Activated CD4-positive, alpha-beta T cell treated with anti-CD3 and anti-CD28 coated beads for 4 hours (primary cell): ENCODE data around the gene FA2H.
"Not testable (repeated sequence)": the region's sequence is repeated elsewhere in the genome, so short reads cannot be mapped to it uniquely, and the experiment has no call there.

Experiments used
- DNase-seq, 2 donors: peaks; one replicate each; pipeline ENCODE4 v3.0.0-alpha.2; 2020

Gene FA2H

GRCh38 chr16:74743045-74743667 is 31.5 kb downstream of the FA2H start:
- no peak for DNase-seq

DNA sequence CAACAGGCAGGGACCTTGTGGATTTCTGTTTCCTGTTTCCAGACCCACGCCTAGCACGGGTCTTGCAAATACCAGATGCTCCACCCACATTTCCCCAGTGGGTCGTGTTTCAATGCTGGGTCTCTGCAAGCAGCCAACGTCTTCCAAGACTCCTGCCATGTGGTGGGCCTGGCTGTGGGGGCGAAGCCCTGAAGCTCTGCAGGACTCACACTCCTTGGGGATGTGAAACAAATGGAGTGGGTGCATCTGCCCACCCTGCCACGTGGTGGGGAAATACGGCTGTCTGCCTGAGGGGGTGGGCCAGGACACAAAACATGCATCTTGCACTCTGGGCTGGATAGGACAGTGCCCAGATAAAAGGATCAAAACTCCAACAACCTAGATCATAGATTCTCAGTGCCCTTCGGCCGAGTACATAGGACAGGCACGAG is 32.6 kb downstream of the FA2H start:
- DNase-seq = no peak

GRCh38 chr16:74740795-74741304 is 33.8 kb downstream of the FA2H start:
- no peak for DNase-seq

DNA sequence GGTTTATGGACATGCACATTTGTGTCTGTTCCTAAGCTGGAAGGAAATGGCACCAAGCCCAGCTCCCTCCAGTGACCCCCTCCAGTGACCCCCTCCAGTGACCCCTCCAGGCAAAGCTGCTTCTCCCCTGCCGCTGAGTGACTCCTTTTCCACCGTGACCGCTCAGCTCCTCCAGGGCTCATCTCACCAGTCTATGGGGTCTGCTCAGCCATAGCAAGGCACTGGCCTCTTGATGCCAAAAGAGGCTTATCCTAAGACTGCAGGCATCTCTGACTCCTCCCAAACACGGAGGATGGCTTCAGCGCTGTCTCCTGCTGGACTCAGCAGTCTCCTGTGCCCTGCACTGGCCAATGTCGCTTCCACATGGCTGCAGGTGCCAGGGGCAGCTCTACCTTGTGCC is 35.3 kb downstream of the FA2H start:
- DNase-seq = no peak

DNA sequence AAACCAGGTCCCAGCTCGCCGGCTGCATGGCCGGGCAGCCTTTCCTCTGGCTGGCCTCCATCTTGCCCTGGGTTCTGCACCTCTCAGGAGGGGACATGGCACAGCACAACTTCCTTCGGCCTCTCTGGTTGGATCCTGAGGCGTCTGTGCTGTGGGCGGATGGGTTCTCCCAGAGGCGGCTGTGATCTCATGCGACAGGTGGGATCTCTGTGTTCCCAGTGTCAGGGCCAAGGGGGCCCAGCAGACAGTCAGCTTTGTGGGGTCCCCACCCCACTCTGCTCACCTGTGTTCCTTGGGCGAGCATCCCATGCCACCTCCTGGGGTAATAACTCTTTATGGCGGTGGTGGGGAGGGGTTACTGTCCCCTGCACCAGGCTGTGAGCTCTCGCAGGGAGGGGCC is 35.8 kb downstream of the FA2H start:
- DNase-seq = no peak

DNA sequence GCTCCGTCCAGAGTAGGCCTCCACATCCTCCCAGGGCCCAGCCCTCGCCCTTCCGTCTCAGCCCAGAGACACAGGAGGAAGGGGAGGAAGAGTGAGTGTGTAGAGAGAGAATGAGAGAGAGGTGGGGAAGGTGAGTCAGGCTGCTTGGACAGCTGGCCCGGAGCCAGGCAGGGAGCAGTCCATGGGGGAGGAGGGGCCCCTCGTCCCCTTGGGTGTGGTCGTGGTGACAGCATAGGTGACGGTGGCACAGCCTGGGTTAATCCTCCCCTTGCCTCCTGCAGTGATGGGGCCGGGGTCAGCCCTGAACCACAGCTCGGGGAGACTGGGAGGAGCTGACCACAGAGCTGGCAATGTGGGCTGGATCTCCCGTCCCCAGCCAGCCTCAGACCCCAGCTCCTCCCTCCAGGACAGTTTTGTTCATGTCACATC is 36.5 kb downstream of the FA2H start:
- DNase-seq = no peak

- DNase-seq = no peak
These were observed 37.1 kb downstream of the FA2H start for GRCh38 chr16:74737521-74737920.

- no peak for DNase-seq
These were observed 38.0 kb downstream of the FA2H start for GRCh38 chr16:74736531-74737157.

DNA sequence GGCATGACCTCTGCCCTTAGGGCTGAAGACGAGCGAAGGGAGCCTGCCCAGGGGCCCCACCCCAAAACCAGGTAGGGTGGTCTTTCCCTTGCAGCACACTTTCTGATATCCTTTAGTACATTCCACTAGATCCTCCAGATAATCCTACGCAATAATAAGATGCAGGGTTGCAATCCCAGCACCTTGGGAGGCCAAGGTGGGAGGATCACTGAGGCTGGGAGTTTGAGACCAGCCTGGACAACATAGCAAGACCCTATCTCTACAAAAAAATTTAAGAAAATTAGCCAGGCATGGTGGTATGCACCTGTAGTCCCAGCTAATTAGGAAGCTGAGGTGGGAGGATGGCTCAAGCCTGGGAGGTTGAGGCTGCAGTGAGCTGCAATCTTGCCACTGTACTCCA is 39.1 kb downstream of the FA2H start:
- no peak for DNase-seq

GRCh38 chr16:74735162-74735452 is 39.5 kb downstream of the FA2H start:
- DNase-seq = no peak

GRCh38 chr16:74734361-74735161 is 40.1 kb downstream of the FA2H start:
- no peak for DNase-seq

DNA sequence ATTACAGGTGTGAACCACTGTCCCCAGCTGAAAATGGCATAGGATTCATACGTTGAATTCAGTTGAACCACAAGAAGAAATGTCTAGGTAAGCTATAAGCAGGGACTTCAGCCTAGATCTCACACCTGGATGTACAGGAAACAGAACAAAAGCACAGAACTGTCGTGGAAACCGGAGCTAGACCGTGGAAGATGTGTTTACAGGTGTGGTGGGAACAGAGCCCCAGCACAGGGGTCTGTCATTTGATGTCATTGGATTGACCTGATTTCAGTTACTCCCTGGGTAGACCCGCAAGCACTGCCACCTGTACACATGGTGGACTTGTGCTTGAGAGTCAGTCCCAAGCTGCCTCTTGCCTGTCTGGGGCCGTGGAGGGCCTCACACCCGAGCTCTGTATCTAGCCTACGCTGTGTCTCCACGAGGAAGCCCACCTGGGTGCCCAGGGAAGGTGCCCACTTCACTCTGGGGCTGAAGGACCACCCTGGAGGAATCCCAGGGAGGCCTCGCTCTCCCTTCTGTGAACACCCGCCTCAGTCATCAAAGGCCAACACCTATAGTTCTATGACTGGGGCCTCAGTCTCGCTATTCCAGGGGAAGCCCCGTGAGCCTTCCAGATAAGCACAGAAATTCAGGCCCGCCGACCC is 41.8 kb downstream of the FA2H start:
- no peak for DNase-seq

GRCh38 chr16:74731853-74732477 is 42.7 kb downstream of the FA2H start:
- no peak for DNase-seq

DNA sequence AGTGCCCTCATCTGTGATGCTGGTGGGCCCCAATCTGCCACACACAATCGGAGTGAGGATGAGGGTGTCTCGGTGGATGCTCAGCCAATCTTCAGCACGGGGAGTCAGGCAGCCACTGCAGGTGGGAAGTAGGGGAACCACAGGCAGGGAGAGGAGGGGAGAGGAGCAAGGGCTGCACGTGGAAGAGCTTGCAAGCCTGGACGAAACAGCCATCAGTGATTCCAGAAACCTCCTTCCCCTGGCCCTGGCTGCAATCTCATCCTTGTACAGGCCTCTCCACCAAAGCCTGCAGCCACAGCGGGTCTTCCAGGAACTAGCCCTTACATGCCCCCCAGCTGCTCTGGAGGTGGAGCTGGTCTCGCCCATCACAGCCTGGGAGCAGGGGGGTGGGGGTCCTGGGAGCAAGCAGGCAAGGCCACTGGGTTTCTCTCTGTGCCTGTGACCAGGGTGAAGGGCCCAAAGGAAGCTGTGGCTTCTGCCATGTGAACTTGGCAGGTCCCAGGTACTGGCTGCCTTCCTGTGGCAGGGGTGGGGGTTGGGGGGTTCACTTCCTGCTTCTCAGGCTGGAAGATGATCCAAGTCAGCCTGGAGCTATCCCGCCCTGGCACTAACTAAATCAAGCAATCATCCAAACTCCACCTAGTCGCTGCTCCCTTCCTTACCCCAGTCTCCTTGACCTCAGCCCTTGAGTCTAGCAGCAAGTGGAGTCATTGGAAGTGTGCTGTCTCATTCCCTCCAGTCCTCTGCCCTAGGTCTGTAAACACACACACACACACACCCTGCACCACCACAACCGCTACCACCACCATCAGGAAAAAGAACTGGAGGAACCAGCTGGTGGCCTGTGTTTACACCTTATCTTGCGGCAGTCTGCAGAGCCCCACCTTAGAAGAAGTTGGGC is 44.6 kb downstream of the FA2H start:
- DNase-seq = no peak

DNA sequence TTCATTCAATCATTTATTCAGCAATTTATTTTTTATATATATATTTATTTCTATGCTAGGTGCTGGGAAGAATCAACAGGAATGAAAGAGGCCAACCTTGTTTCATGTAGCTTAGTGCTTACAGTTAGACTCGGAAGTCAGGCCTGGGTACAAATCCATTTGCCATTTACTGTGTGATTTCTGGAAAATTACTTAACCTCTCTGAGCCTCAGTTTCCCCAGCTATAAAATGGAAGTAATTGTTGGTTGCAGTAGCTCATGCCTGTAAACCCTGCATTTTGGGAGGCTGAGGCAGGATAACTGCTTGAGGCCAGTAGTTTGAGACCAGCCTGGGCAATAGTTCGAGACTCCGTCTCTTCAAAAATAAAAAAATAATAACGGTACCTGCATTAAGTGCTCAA is 46.7 kb downstream of the FA2H start:
- no peak for DNase-seq

- DNase-seq = peak in 1 of 2 donors; percentile 17
These were observed 47.9 kb downstream of the FA2H start for GRCh38 chr16:74726716-74727115.

- no peak for DNase-seq
These were observed 48.8 kb downstream of the FA2H start for GRCh38 chr16:74725651-74726455.

DNA sequence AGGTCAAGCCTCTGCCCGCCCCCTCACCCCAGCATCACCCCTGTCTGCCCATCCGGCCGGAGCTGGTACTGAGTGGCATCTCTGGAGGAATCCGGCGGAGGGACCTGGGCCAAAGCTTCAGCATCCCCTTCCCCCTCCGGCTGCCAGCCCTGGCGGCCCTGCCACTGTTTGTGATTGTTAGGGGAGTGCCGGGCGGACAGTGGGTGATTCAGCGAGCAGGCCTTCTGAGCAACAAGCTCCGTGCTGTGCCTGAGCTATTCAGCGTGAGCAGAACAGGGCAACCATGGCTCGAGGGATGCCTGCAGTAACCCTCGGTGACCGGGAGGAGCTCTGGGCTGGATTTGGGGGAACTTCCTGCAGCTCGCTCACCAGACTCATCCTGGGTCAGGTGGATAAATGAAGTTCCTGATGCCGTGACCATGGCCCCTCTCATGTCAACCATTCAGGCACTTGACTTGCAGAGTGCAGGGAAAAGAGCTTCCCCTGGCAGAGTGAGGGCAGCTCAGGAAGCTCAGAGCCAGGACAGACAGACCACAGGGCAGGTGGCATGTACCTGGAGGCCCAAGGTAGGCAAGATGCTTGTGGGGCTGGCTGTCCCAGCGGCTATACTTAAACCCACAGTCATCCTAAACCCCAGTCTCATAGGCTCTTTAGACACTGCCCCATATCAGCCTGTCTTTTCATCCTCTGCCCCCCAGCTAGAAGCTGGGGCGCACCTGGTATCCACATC is 49.6 kb downstream of the FA2H start:
- DNase-seq = no peak

DNA sequence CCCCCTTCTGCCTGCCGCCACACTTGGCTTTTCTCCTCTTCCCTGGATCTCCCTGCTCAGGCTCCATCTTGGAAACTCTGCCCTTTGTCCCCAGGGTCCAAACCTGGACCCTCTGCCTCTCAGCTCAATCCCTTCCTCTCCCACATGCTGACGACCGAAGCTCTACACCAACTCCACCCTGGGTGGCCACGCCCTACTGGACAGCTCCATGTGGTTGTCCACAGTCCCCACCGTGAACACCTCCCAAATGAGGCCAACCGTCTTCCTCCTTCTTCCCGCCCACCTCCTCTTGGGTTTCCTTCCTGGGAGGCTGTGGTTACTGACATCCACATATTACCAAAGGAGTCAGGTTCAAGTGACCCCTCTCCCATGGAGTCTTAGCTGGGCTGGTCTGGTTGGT is 51.4 kb downstream of the FA2H start:
- no peak for DNase-seq

GRCh38 chr16:74722156-74722555 is 52.5 kb downstream of the FA2H start:
- not testable (repeated sequence) for DNase-seq
